ENCODE results near the gene WDR90. TPM values are rescaled to one million over a fixed set of nuclear protein-coding genes. Genes with fewer than 3 reads are reported as not detected.
"Not testable (repeated sequence)": the region's sequence is repeated elsewhere in the genome, so short reads cannot be mapped to it uniquely, and the experiment has no call there.

Gene WDR90
- total and polyA plus RNA-seq, 2 experiments from 2014 or later: 25.9 to 42.2 TPM

DNA sequence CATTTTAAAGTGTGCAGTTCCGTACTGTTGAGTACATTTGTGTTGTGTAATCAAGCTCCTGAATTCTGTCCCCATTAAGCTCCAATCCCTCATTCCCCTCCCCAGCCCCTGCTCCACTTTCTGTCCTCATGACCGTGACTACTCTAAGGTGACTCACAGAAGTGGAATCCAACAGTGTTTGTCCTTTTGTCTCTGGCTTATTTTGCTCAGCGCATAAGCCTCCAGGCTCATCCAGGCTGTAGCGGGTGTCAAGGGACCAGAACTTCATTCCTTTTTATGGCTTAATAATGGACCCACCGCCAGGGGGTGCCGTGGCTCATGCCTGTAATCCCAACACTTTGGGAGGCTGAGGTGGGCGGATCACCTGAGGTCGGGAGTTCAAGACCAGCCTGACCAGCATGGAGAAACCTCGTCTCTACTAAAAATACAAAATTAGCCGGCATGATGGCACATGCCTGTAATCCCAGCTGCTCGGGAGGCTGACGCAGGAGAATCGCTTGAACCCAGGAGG lies 63.6 kb downstream of the WDR90 start:
- not testable (repeated sequence) for H3K36me3 ChIP-seq (ENCODE audit: insufficient read depth); H3K4me3 ChIP-seq; H3K4me3 Mint-ChIP-seq; H3K4me1 Mint-ChIP-seq; H3F3A ChIP-seq (replicated peaks; ENCODE audit: low read depth); H3K27ac ChIP-seq (ENCODE audit: low read depth); H3K79me2 ChIP-seq (replicated peaks; ENCODE audit: insufficient read depth); H3K27ac Mint-ChIP-seq; H3K4me2 ChIP-seq; H3K9me2 ChIP-seq (ENCODE audit: insufficient read depth); H3K9me3 Mint-ChIP-seq; H4K20me1 ChIP-seq (replicated peaks; ENCODE audit: insufficient read depth); H3K36me3 Mint-ChIP-seq (ENCODE audit: low read depth); ATAC-seq; H3K4me1 ChIP-seq (ENCODE audit: insufficient read depth); H2AFZ ChIP-seq
- peak; percentile 89 for DNase-seq (ENCODE audit: low spot score)
- TF ChIP-seq, protein P1, sequence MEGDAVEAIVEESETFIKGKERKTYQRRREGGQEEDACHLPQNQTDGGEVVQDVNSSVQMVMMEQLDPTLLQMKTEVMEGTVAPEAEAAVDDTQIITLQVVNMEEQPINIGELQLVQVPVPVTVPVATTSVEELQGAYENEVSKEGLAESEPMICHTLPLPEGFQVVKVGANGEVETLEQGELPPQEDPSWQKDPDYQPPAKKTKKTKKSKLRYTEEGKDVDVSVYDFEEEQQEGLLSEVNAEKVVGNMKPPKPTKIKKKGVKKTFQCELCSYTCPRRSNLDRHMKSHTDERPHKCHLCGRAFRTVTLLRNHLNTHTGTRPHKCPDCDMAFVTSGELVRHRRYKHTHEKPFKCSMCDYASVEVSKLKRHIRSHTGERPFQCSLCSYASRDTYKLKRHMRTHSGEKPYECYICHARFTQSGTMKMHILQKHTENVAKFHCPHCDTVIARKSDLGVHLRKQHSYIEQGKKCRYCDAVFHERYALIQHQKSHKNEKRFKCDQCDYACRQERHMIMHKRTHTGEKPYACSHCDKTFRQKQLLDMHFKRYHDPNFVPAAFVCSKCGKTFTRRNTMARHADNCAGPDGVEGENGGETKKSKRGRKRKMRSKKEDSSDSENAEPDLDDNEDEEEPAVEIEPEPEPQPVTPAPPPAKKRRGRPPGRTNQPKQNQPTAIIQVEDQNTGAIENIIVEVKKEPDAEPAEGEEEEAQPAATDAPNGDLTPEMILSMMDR (conservative IDR thresholded peaks at IDR 0.05; ENCODE audit: low read depth in 2 of 2): peak; percentile 66 to 77
- H3K27me3 ChIP-seq (ENCODE audit: insufficient read depth): peaks cover 67% of the 10 kb centered on the region
- H3K27me3 Mint-ChIP-seq (ENCODE audit: insufficient read depth, low read depth, poor library complexity): peaks cover 51% of the 10 kb centered on the region

DNA sequence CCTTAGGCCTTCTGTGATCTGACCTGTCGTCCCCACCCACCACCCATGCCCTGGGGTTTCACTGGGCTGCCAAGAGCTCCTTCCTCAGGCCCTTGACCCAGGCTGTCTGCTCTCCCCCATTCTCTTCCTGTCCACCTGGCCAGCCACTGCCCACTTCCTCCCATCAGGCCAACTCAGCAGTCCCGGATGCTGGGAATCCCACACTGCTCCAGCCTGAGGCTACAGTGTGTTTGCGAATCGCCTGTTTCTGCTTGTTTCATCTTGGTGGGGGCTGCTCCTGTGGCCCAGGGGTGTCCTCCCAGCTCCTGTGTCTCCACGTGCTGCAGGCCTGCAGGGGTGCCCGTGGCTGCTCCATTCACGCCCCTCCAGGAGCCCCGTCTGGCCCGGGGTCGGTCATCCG lies 64.9 kb downstream of the WDR90 start:
- peaks cover 42% of the 10 kb centered on the region for H3K27me3 Mint-ChIP-seq (ENCODE audit: insufficient read depth, low read depth, poor library complexity)
- Histone ChIP-seq H3K36me3 (ENCODE audit: insufficient read depth) (no peaks in the 10 kb centered on the region), H3K9me2 (ENCODE audit: insufficient read depth) (no peaks in the 10 kb centered on the region), H3K4me2 (no peak overlapping the region), H3K4me3 (peak overlapping the region; percentile 47; the same call in 1 of the 2 replicates), H3F3A (replicated peaks; ENCODE audit: low read depth) (no peaks in the 10 kb centered on the region), H3K4me1 (ENCODE audit: insufficient read depth) (peaks cover 4% of the 10 kb centered on the region; the same call in 1 of the 2 replicates), H3K27ac (ENCODE audit: low read depth) (no peak overlapping the region), H3K79me2 (replicated peaks; ENCODE audit: insufficient read depth) (no peaks in the 10 kb centered on the region), H4K20me1 (replicated peaks; ENCODE audit: insufficient read depth) (no peaks in the 10 kb centered on the region), H3K27me3 (ENCODE audit: insufficient read depth) (peaks cover 54% of the 10 kb centered on the region), H2AFZ (no peak overlapping the region; the same call in 1 of the 2 replicates)
- H3K36me3 Mint-ChIP-seq (ENCODE audit: low read depth): no peaks in the 10 kb centered on the region
- DNase-seq (ENCODE audit: low spot score): no peak
- peaks cover 4% of the 10 kb centered on the region; the same call in 1 of the 3 replicates for H3K9me3 Mint-ChIP-seq
- H3K4me1 Mint-ChIP-seq: peaks cover 5% of the 10 kb centered on the region; the same call in 2 of the 3 replicates
- H3K4me3 Mint-ChIP-seq: no peak overlapping the region
- no peak for ATAC-seq
- no peak overlapping the region for H3K27ac Mint-ChIP-seq
- TF ChIP-seq EZH2 (IDR thresholded peaks at IDR 0.05; ENCODE audit: low read depth, unreplicated experiment): no peak

DNA sequence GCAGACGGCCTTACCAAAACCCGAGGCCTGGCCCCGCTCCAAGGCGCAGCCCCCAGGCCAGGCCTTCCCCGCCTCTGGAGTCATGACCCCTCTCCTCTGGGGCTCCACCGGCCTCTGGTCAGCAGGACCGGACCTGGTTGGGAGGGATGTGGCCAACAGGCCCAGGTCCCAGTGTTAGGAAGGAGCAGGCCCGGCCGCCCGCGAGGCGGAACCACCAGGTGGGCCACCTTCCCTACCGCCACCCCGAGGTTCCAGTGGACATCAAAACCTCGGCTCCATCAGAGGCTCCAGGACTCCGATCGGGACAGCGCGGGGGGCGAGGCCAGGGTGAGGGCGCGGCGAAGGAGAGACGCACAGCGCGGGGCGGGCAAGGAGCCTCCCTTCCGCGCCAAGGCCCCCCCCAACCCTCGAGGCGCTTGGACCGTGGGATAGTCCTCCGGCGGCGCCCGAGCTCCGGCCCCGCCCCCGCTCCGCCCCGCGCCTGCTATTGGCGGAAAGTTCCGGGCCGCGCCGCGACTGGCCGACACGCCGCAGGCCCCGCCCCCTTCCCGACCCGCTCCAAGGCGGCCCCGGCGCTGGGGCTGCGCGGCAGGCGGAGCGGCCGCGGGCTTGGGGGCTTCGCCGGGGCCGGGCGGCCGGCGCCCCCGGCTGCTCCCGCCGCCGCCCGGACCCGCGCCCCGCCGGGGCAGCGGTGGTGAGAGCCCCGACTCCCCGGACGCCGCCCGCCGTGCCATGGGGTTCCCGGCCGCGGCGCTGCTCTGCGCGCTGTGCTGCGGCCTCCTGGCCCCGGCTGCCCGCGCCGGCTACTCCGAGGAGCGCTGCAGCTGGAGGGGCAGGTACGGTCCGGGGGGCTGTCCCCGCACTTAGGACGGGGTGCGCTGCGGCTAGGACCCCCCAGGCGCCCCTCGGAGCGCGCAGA lies 65.7 kb downstream of the WDR90 start, which contains the start of gene METRN:
TSS of gene METRN (plus strand) at position 561 of the 919 bp plus-strand sequence. CDS start at position 733, 172 bp downstream.
- Histone ChIP-seq H3K4me1 (ENCODE audit: insufficient read depth) (peaks cover 6% of the 10 kb centered on the region; the same call in 1 of the 2 replicates), H3F3A (replicated peaks; ENCODE audit: low read depth) (no peaks in the 10 kb centered on the region), H3K9me2 (ENCODE audit: insufficient read depth) (no peaks in the 10 kb centered on the region), H4K20me1 (replicated peaks; ENCODE audit: insufficient read depth) (no peaks in the 10 kb centered on the region), H2AFZ (peak within 1 kb of the TSS; percentile 76), H3K27ac (ENCODE audit: low read depth) (no peak within 1 kb of the TSS), H3K27me3 (ENCODE audit: insufficient read depth) (peaks cover 53% of the 10 kb centered on the region), H3K4me2 (peak within 1 kb of the TSS; percentile 81), H3K79me2 (replicated peaks; ENCODE audit: insufficient read depth) (no peaks in the 10 kb centered on the region), H3K36me3 (ENCODE audit: insufficient read depth) (no peaks in the 10 kb centered on the region), H3K4me3 (peak within 1 kb of the TSS; percentile 59)
- H3K36me3 Mint-ChIP-seq (ENCODE audit: low read depth): no peaks in the 10 kb centered on the region
- peak within 1 kb of the TSS; percentile 64 for H3K4me3 Mint-ChIP-seq
- DNase-seq (ENCODE audit: low spot score) (peak; percentile 95), ATAC-seq (peak; percentile 44)
- H3K27ac Mint-ChIP-seq: no peak within 1 kb of the TSS
- H3K9me3 Mint-ChIP-seq: peaks cover 4% of the 10 kb centered on the region; the same call in 1 of the 3 replicates
- peaks cover 8% of the 10 kb centered on the region; the same call in 2 of the 3 replicates for H3K4me1 Mint-ChIP-seq
- peaks cover 37% of the 10 kb centered on the region for H3K27me3 Mint-ChIP-seq (ENCODE audit: insufficient read depth, low read depth, poor library complexity)
- TF ChIP-seq ZNF331 (CRISPR knock-in tag; IDR thresholded peaks at IDR 0.05; ENCODE audit: low read depth) (no peak), EZH2 (IDR thresholded peaks at IDR 0.05; ENCODE audit: low read depth, unreplicated experiment) (no peak), EZH2phosphoT487 (IDR thresholded peaks at IDR 0.05; ENCODE audit: unreplicated experiment) (no peak), STAT1 (IDR thresholded peaks at IDR 0.05; ENCODE audit: unreplicated experiment) (no peak), JUNB (IDR thresholded peaks at IDR 0.05; ENCODE audit: unreplicated experiment) (no peak)
- TF ChIP-seq, protein P2, sequence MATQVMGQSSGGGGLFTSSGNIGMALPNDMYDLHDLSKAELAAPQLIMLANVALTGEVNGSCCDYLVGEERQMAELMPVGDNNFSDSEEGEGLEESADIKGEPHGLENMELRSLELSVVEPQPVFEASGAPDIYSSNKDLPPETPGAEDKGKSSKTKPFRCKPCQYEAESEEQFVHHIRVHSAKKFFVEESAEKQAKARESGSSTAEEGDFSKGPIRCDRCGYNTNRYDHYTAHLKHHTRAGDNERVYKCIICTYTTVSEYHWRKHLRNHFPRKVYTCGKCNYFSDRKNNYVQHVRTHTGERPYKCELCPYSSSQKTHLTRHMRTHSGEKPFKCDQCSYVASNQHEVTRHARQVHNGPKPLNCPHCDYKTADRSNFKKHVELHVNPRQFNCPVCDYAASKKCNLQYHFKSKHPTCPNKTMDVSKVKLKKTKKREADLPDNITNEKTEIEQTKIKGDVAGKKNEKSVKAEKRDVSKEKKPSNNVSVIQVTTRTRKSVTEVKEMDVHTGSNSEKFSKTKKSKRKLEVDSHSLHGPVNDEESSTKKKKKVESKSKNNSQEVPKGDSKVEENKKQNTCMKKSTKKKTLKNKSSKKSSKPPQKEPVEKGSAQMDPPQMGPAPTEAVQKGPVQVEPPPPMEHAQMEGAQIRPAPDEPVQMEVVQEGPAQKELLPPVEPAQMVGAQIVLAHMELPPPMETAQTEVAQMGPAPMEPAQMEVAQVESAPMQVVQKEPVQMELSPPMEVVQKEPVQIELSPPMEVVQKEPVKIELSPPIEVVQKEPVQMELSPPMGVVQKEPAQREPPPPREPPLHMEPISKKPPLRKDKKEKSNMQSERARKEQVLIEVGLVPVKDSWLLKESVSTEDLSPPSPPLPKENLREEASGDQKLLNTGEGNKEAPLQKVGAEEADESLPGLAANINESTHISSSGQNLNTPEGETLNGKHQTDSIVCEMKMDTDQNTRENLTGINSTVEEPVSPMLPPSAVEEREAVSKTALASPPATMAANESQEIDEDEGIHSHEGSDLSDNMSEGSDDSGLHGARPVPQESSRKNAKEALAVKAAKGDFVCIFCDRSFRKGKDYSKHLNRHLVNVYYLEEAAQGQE (IDR thresholded peaks at IDR 0.05; ENCODE audit: unreplicated experiment): no peak
